Activated naive CD4-positive, alpha-beta T cell treated with anti-CD3 and anti-CD28 coated beads, Interleukin-2, amount 10 ng/mL, durations not matched to agents 7 days and 5 days (primary cell): Measurements from ENCODE around the gene OR10A4.
"Not testable (repeated sequence)": the region's sequence is repeated elsewhere in the genome, so short reads cannot be mapped to it uniquely, and the experiment has no call there.

ENCODE experiments used
- CTCF ChIA-PET: fragments of 350-600 bp; sonication (Branson Sonifier 250); formaldehyde crosslinking; loops from one replicate; lab custom pipeline; 2021; ENCODE audit warnings: antibody characterized with exemption; lab: Charles Lee
- DNase-seq: peaks from one replicate; pipeline ENCODE4 v3.0.0-alpha.2; 2020
- H3K27ac Mint-ChIP-seq: one replicate; pipeline ENCODE4 v1.8.0; 2021; ENCODE audit warnings: mild to moderate bottlenecking, moderate library complexity, mixed read lengths
- H3K27me3 Mint-ChIP-seq: one replicate; pipeline ENCODE4 v1.8.0; 2021; ENCODE audit warnings: mild to moderate bottlenecking, mixed read lengths
- H3K36me3 Mint-ChIP-seq: one replicate; pipeline ENCODE4 v1.8.0; 2021; ENCODE audit warnings: mixed read lengths
- H3K4me1 Mint-ChIP-seq: one replicate; pipeline ENCODE4 v1.8.0; 2021; ENCODE audit warnings: mixed read lengths
- H3K4me3 Mint-ChIP-seq: one replicate; pipeline ENCODE4 v1.8.0; 2021; ENCODE audit warnings: mild to moderate bottlenecking, moderate library complexity, mixed read lengths
- H3K9me3 Mint-ChIP-seq: one replicate; pipeline ENCODE4 v1.8.0; 2021; ENCODE audit warnings: mixed read lengths

Gene OR10A4

GRCh38 chr11:6875761-6876160 lies 664 bp upstream of the OR10A4 start:
- CTCF ChIA-PET = no interaction called here
- Mint-ChIP-seq H3K9me3 (no peaks in the 10 kb centered on the region), H3K4me3 (no peak overlapping the region), H3K27me3 (no peaks in the 10 kb centered on the region), H3K27ac (no peak overlapping the region), H3K36me3 (no peaks in the 10 kb centered on the region), H3K4me1 (no peaks in the 10 kb centered on the region)
- no peak for DNase-seq

GRCh38 chr11:6876914-6877313 lies 489 bp downstream of the OR10A4 start:
- no peaks in the 10 kb centered on the region for H3K4me1 Mint-ChIP-seq
- H3K9me3 Mint-ChIP-seq = no peaks in the 10 kb centered on the region
- no peaks in the 10 kb centered on the region for H3K27me3 Mint-ChIP-seq
- H3K27ac Mint-ChIP-seq = no peak overlapping the region
- H3K36me3 Mint-ChIP-seq = no peaks in the 10 kb centered on the region
- H3K4me3 Mint-ChIP-seq = no peak overlapping the region
- no peak for DNase-seq
- CTCF ChIA-PET = no interaction called here

- no peaks in the 10 kb centered on the region for H3K4me1 Mint-ChIP-seq
- no peaks in the 10 kb centered on the region for H3K27me3 Mint-ChIP-seq
- peaks cover 2% of the 10 kb centered on the region for H3K9me3 Mint-ChIP-seq
- DNase-seq = no peak
- H3K27ac Mint-ChIP-seq = no peak overlapping the region
- no peaks in the 10 kb centered on the region for H3K36me3 Mint-ChIP-seq
- no peak overlapping the region for H3K4me3 Mint-ChIP-seq
- CTCF ChIA-PET = no interaction called here
Measured at GRCh38 chr11:6882751-6883150, 6.3 kb downstream of the OR10A4 start.

- not testable (repeated sequence) for H3K4me1 Mint-ChIP-seq
Measured at GRCh38 chr11:6887711-6888110, 11.3 kb downstream of the OR10A4 start.

GRCh38 chr11:6888830-6889229 lies 12.4 kb downstream of the OR10A4 start:
- H3K4me1 Mint-ChIP-seq = no peaks in the 10 kb centered on the region

More at GRCh38 chr11:6887711-6888110, 11.3 kb downstream of the OR10A4 start:
- H3K36me3 Mint-ChIP-seq, H3K4me3 Mint-ChIP-seq, CTCF ChIA-PET, H3K27ac Mint-ChIP-seq, H3K9me3 Mint-ChIP-seq, H3K27me3 Mint-ChIP-seq, DNase-seq: not testable (repeated sequence)

GRCh38 chr11:6889835-6890234 lies 13.4 kb downstream of the OR10A4 start:
- no peaks in the 10 kb centered on the region for H3K4me1 Mint-ChIP-seq
- no peak for DNase-seq
- H3K9me3 Mint-ChIP-seq = peaks cover 2% of the 10 kb centered on the region
- no peak overlapping the region for H3K27ac Mint-ChIP-seq
- CTCF ChIA-PET = no interaction called here
- no peak overlapping the region for H3K4me3 Mint-ChIP-seq
- H3K27me3 Mint-ChIP-seq = peaks cover 4% of the 10 kb centered on the region
- no peaks in the 10 kb centered on the region for H3K36me3 Mint-ChIP-seq

More at GRCh38 chr11:6888830-6889229, 12.4 kb downstream of the OR10A4 start:
- DNase-seq = no peak
- CTCF ChIA-PET = no interaction called here
- no peak overlapping the region for H3K27ac Mint-ChIP-seq
- no peaks in the 10 kb centered on the region for H3K27me3 Mint-ChIP-seq
- H3K9me3 Mint-ChIP-seq = peaks cover 2% of the 10 kb centered on the region
- no peaks in the 10 kb centered on the region for H3K36me3 Mint-ChIP-seq
- H3K4me3 Mint-ChIP-seq = no peak overlapping the region

GRCh38 chr11:6892400-6892799 lies 16.0 kb downstream of the OR10A4 start, which contains the start of gene OR2D2:
OR2D2 (minus strand) TSS chr11:6892500; CDS start chr11:6892500, 0 bp downstream.
- H3K27me3 Mint-ChIP-seq = peaks cover 4% of the 10 kb centered on the region
- no peak within 1 kb of the TSS for H3K27ac Mint-ChIP-seq
- H3K9me3 Mint-ChIP-seq = peaks cover 2% of the 10 kb centered on the region
- DNase-seq = no peak
- no peaks in the 10 kb centered on the region for H3K4me1 Mint-ChIP-seq
- H3K36me3 Mint-ChIP-seq = no peaks in the 10 kb centered on the region
- no peak within 1 kb of the TSS for H3K4me3 Mint-ChIP-seq
- CTCF ChIA-PET = no interaction called here

GRCh38 chr11:6894097-6894496 lies 17.7 kb downstream of the OR10A4 start:
- H3K36me3 Mint-ChIP-seq = no peaks in the 10 kb centered on the region
- H3K27me3 Mint-ChIP-seq = peaks cover 4% of the 10 kb centered on the region
- H3K9me3 Mint-ChIP-seq = no peaks in the 10 kb centered on the region
- no peak for DNase-seq
- no peak overlapping the region for H3K4me3 Mint-ChIP-seq
- CTCF ChIA-PET = no interaction called here
- no peaks in the 10 kb centered on the region for H3K4me1 Mint-ChIP-seq
- H3K27ac Mint-ChIP-seq = no peak overlapping the region

GRCh38 chr11:6895010-6895409 lies 18.6 kb downstream of the OR10A4 start:
- CTCF ChIA-PET = no interaction called here
- DNase-seq = no peak

GRCh38 chr11:6898911-6899310 lies 22.5 kb downstream of the OR10A4 start:
- Mint-ChIP-seq H3K36me3 (no peaks in the 10 kb centered on the region), H3K27me3 (peaks cover 4% of the 10 kb centered on the region), H3K4me3 (no peak overlapping the region), H3K9me3 (no peaks in the 10 kb centered on the region), H3K27ac (no peak overlapping the region), H3K4me1 (no peaks in the 10 kb centered on the region)
- no peak for DNase-seq
- CTCF ChIA-PET = no interaction called here

More at GRCh38 chr11:6895010-6895409, 18.6 kb downstream of the OR10A4 start:
- Mint-ChIP-seq H3K36me3 (no peaks in the 10 kb centered on the region), H3K27me3 (peaks cover 4% of the 10 kb centered on the region), H3K4me3 (no peak overlapping the region), H3K4me1 (no peaks in the 10 kb centered on the region), H3K27ac (no peak overlapping the region), H3K9me3 (no peaks in the 10 kb centered on the region)

GRCh38 chr11:6900327-6900999 lies 24.0 kb downstream of the OR10A4 start:
- no peak overlapping the region for H3K27ac Mint-ChIP-seq
- CTCF ChIA-PET = no interaction called here
- no peaks in the 10 kb centered on the region for H3K9me3 Mint-ChIP-seq
- no peak overlapping the region for H3K4me3 Mint-ChIP-seq
- no peaks in the 10 kb centered on the region for H3K36me3 Mint-ChIP-seq
- DNase-seq = no peak
- H3K27me3 Mint-ChIP-seq = peaks cover 6% of the 10 kb centered on the region
- H3K4me1 Mint-ChIP-seq = no peaks in the 10 kb centered on the region

GRCh38 chr11:6904804-6905203 lies 28.4 kb downstream of the OR10A4 start:
- CTCF ChIA-PET, DNase-seq, H3K4me1 Mint-ChIP-seq, H3K9me3 Mint-ChIP-seq, H3K36me3 Mint-ChIP-seq, H3K27ac Mint-ChIP-seq, H3K4me3 Mint-ChIP-seq, H3K27me3 Mint-ChIP-seq: not testable (repeated sequence)

- no peaks in the 10 kb centered on the region for H3K27me3 Mint-ChIP-seq
- no peak for DNase-seq
- H3K36me3 Mint-ChIP-seq = no peaks in the 10 kb centered on the region
- H3K27ac Mint-ChIP-seq = no peak overlapping the region
- H3K4me3 Mint-ChIP-seq = no peak overlapping the region
- CTCF ChIA-PET = no interaction called here
- no peaks in the 10 kb centered on the region for H3K9me3 Mint-ChIP-seq
- H3K4me1 Mint-ChIP-seq = no peaks in the 10 kb centered on the region
Measured at GRCh38 chr11:6911378-6911777, 35.0 kb downstream of the OR10A4 start.

- CTCF ChIA-PET = no interaction called here
- H3K27ac Mint-ChIP-seq = no peak overlapping the region
- no peaks in the 10 kb centered on the region for H3K9me3 Mint-ChIP-seq
- DNase-seq = no peak
- no peak overlapping the region for H3K4me3 Mint-ChIP-seq
- H3K27me3 Mint-ChIP-seq = no peaks in the 10 kb centered on the region
- no peaks in the 10 kb centered on the region for H3K36me3 Mint-ChIP-seq
- H3K4me1 Mint-ChIP-seq = no peaks in the 10 kb centered on the region
Measured at GRCh38 chr11:6911948-6912347, 35.5 kb downstream of the OR10A4 start.

- H3K9me3 Mint-ChIP-seq = peaks cover 3% of the 10 kb centered on the region
- H3K27me3 Mint-ChIP-seq = peaks cover 6% of the 10 kb centered on the region
- no peak overlapping the region for H3K27ac Mint-ChIP-seq
- DNase-seq = no peak
- no peaks in the 10 kb centered on the region for H3K4me1 Mint-ChIP-seq
- no peak overlapping the region for H3K4me3 Mint-ChIP-seq
- no peaks in the 10 kb centered on the region for H3K36me3 Mint-ChIP-seq
- CTCF ChIA-PET = no interaction called here
Measured at GRCh38 chr11:6919698-6920097, 43.3 kb downstream of the OR10A4 start.
